C1 segment of cervical spinal cord (tissue), 14 donors: ENCODE data around the gene PTPN2.
"Not testable (repeated sequence)": the region's sequence is repeated elsewhere in the genome, so short reads cannot be mapped to it uniquely, and the experiment has no call there.

Source experiments
- DNase-seq, 14 donors: peaks; one replicate each; lab custom pipeline; 2025; lab: John Stamatoyannopoulos, UW

PTPN2 gene

GRCh38 chr18:12891561-12891960 is 7.5 kb upstream of the PTPN2 start:
- DNase-seq = no peak

- no peak for DNase-seq
Observed at GRCh38 chr18:12890964-12891363, 6.9 kb upstream of the PTPN2 start.

GRCh38 chr18:12886498-12887126 is 2.6 kb upstream of the PTPN2 start:
- no peak for DNase-seq

- no peak for DNase-seq
Observed at GRCh38 chr18:12885500-12885899, 1.5 kb upstream of the PTPN2 start.

- peak in 2 of 14 donors; percentile 69 to 72 for DNase-seq
Observed at GRCh38 chr18:12884406-12885323, 628 bp upstream of the PTPN2 start.

- peak in 1 of 14 donors; percentile 52 for DNase-seq
Observed at GRCh38 chr18:12883372-12883683, 709 bp downstream of the PTPN2 start.

- DNase-seq = peak in 3 of 14 donors; percentile 35 to 62 (median 41)
Observed at GRCh38 chr18:12882453-12883371, 1.3 kb downstream of the PTPN2 start.

- DNase-seq = no peak
Observed at GRCh38 chr18:12880541-12880910, 3.5 kb downstream of the PTPN2 start.

GRCh38 chr18:12879840-12880540 is 4.0 kb downstream of the PTPN2 start:
- peak in 2 of 14 donors; percentile 7 to 15 for DNase-seq

- DNase-seq = not testable (repeated sequence)
Observed at GRCh38 chr18:12874992-12875391, 9.0 kb downstream of the PTPN2 start.

- DNase-seq = not testable (repeated sequence)
Observed at GRCh38 chr18:12873961-12874567, 10.0 kb downstream of the PTPN2 start.

- no peak for DNase-seq
Observed at GRCh38 chr18:12872408-12872807, 11.6 kb downstream of the PTPN2 start.

GRCh38 chr18:12868576-12868975 is 15.5 kb downstream of the PTPN2 start:
- DNase-seq = no peak

GRCh38 chr18:12867441-12868123 is 16.5 kb downstream of the PTPN2 start:
- DNase-seq = no peak

- DNase-seq = no peak
Observed at GRCh38 chr18:12863687-12864216, 20.3 kb downstream of the PTPN2 start.

GRCh38 chr18:12862874-12863482 is 21.1 kb downstream of the PTPN2 start:
- DNase-seq = no peak

- no peak for DNase-seq
Observed at GRCh38 chr18:12862467-12862866, 21.6 kb downstream of the PTPN2 start.

GRCh38 chr18:12861637-12862036 is 22.4 kb downstream of the PTPN2 start:
- DNase-seq = no peak

GRCh38 chr18:12860530-12860929 is 23.5 kb downstream of the PTPN2 start:
- DNase-seq = no peak

- no peak for DNase-seq
Observed at GRCh38 chr18:12858991-12859390, 25.0 kb downstream of the PTPN2 start.
